HG03045 (cell line): ENCODE data around the gene TRMT44.
"Not testable (repeated sequence)": the region's sequence is repeated elsewhere in the genome, so short reads cannot be mapped to it uniquely, and the experiment has no call there.

Source experiments
- ATAC-seq: cut with Tn5 transposase; IDR thresholded peaks from one replicate; pipeline ENCODE4 v1.9.1; 2021; ENCODE audit warnings: mild to moderate bottlenecking, moderate library complexity; ENCODE audit not compliant: unreplicated experiment

Gene TRMT44

DNA sequence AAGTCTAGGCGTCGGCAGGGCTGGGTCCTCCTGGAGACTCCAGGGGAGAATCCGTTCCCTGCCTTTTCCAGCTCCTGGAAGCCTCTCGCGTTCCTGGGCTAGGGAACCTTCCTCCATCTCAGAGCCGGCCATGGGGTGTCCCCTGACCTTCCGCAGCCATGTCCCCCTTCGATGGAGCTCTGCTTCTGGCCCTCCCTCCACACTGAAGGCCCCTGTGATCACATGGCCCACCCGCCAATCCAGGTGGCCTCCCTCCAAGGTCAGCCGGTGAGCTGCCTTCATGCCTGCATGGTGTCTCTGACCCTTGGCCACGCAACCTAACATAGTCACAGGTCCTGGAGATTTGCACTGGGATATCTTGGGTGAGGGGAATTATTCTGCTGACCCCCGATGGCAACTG lies 69.6 kb downstream of the TRMT44 start:
- ATAC-seq: no peak

DNA sequence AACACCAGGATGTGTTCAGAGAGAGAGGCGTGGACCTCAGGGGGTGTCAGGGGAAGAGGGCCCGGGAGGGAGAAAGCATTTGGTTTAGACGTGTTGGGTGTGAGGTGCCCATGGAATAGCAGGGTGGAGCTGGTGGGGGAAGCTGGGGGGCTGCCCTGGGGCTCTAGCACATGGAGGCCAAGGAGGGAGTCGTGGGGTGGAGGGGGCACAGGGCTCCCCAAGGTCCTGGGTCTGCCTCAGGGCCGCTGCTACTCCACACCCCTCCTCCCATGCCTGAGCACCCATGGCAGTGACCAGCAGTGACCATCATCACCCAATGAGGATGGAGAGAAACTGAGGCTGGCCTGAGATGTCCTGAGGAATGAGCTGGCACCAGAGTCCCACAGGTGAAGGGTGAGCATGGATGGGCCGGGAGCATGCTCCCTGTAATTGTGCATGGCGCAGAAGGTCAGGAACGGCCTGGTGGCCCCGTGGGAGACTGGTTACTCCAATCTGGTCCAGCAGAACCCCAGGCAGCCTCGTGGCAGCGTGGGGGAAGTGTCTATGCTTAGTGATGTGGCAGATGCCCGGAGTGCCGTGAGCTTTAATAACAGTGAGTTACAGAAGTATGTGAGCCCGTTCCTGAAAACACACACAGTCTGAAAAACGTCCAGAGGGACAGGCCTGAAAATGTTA lies 70.2 kb downstream of the TRMT44 start:
- ATAC-seq: no peak

DNA sequence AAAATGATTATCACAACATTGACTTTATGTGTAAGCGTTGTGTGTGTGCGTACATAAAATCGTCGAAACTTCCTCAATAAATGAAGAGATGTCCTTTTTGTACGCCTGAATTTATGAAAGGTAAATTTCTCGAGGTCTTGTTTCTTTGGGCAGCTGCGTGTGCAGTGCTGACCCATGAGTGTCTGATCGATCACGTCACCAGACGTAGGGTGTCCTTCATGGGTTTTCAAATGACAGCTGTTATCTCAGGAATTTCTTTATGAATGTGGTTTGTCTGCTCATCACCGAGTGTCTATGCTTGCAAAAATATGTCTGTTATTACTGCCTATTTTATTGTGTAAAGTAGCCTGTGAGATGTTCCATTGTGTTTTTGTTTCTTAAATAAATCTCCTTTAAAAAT lies 71.9 kb downstream of the TRMT44 start:
- ATAC-seq: no peak

GRCh38 chr4:8513080-8513479 lies 72.5 kb downstream of the TRMT44 start:
- not testable (repeated sequence) for ATAC-seq

DNA sequence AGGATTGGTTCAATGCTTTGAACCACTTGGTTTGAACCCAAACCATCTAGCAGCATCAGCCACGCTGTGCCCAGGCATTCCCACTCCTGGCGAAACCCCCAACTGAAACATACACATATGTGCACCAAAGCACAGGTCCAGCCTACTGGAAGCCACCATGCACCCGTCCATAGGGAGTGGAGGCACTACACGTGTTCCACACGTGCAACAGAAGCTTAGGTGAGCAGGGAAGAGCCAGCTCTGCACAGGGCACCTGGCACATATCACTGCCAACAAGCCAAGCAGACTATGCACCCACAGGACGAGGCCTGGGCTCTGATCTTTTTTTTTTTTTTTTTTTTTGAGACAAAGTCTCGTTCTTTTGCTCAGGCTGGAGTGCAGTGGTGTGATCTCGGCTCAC lies 73.4 kb downstream of the TRMT44 start:
- no peak for ATAC-seq

- ATAC-seq: no peak
These were observed 73.8 kb downstream of the TRMT44 start for GRCh38 chr4:8514391-8514790.

GRCh38 chr4:8515316-8516060 lies 74.9 kb downstream of the TRMT44 start:
- no peak for ATAC-seq

GRCh38 chr4:8516061-8516573 lies 75.5 kb downstream of the TRMT44 start:
- ATAC-seq: no peak

- no peak for ATAC-seq
These were observed 76.5 kb downstream of the TRMT44 start for GRCh38 chr4:8516996-8517550.

- no peak for ATAC-seq
These were observed 77.4 kb downstream of the TRMT44 start for GRCh38 chr4:8517946-8518345.

- no peak for ATAC-seq
These were observed 81.9 kb downstream of the TRMT44 start for GRCh38 chr4:8522160-8523120.

- no peak for ATAC-seq
These were observed 82.6 kb downstream of the TRMT44 start for GRCh38 chr4:8523175-8523574.

DNA sequence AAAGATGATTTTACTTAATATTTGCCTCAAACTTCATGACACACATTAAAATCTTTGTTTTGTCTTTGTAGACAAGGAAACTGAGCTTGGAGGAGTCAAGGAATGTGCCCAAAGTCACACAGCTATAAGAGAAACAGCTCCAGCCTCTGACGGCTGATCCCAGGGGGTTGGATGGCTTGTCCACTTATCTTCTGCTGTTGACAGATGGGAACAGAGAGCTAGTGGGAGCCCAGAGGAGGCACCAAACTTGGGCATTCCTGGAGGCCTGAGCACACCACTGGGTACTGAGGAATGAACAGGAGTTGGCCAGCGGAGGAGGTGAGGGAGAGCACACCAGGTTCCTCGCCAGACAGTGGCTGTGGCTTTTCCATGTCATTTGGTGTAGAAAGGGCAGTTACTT lies 83.2 kb downstream of the TRMT44 start:
- no peak for ATAC-seq

DNA sequence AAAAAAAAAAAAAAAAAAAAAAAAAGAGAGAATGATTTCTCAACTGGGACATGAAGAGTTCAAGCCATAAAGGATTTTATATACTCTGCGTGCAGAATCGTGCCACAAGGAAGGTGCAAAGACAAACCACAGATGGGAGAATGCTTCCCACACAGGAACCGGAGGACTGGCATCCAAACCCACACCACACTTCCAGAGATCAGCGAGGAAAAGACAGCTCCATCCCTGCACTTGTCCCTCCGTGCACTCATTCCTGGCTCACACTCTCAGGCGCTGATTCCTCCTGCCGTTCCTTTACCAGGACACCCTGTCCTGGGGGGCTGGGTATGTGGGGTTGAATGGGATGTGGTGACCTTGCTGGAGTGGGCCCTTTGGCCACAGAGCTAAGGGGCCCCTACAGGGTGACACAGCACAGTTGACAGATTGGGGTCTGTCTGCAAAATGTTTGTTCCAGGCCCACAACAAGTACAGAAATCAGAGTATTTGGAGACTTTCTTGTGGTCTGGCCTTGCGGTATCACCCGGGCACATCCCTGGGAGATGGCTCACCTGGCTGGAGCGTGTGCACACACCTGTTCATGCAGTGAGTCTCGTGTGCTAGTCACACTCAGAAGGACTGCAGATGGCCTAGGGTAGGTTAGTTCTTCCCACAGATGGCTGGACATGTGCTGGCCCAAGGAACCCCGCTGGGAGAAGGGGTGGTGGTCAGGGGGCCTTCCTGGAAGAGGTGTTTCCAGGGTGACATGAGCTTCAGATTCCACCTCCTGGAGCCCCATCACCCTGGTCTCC lies 84.2 kb downstream of the TRMT44 start:
- ATAC-seq: no peak

- no peak for ATAC-seq
These were observed 85.0 kb downstream of the TRMT44 start for GRCh38 chr4:8525383-8526120.
